Measurements from ENCODE around the gene BFSP1. TPM values are rescaled to one million over a fixed set of nuclear protein-coding genes. Genes with fewer than 3 reads are reported as not detected.

Gene BFSP1
- total and polyA plus RNA-seq, 2 donors (not counting 3 experiments of a cell fraction or from before 2014, with no cell fraction given), result 3.1 to 5.2 TPM

GRCh38 chr20:17497821-17498580 lies 33.2 kb downstream of the BFSP1 start:
- dilution Hi-C loops (cut with MboI; ENCODE audit: extremely low pct_ligation_motif_present, low sequenced_read_pairs) (no loop called here), intact Hi-C loops (cut with micrococcal nuclease) (no loop called here)
- Histone ChIP-seq H3K4me1 (ENCODE audit: control insufficient read depth, extremely low read depth, insufficient read depth, low read length) (no peaks in the 10 kb centered on the region), H3K36me3 (ENCODE audit: control insufficient read depth in 2 of 2, extremely low read depth in 1 of 2, insufficient read depth in 2 of 2, low read length in 2 of 2) (no peaks in the 10 kb centered on the region), H3K79me2 (ENCODE audit: control insufficient read depth, insufficient read depth, low read length) (no peaks in the 10 kb centered on the region), H3K27me3 (ENCODE audit: control insufficient read depth in 2 of 2, insufficient read depth in 2 of 2, low read length in 2 of 2) (no peaks in the 10 kb centered on the region), H3K4me3 (replicated peaks in 1 of 3; ENCODE audit: insufficient read depth in 1 of 3, low read depth in 1 of 3, low read length in 3 of 3) (no peak overlapping the region), H4K20me1 (replicated peaks; ENCODE audit: control insufficient read depth, extremely low read depth, insufficient read depth, low read length) (no peaks in the 10 kb centered on the region), H2AFZ (ENCODE audit: low read depth, low read length) (no peak overlapping the region), H3K9me3 (replicated peaks; ENCODE audit: control insufficient read depth, insufficient read depth, low read length) (no peaks in the 10 kb centered on the region), H3K27ac (ENCODE audit: insufficient read depth, low read depth, low read length) (no peak overlapping the region), H3K4me2 (ENCODE audit: insufficient read depth, low read length) (no peak overlapping the region), H3K9ac (replicated peaks; ENCODE audit: extremely low read depth, insufficient read depth, low read length) (no peak overlapping the region), H3K9me1 (replicated peaks; ENCODE audit: control insufficient read depth, extremely low read depth, insufficient read depth, low read length) (no peaks in the 10 kb centered on the region)
- FAIRE-seq, result no peak
- TF ChIP-seq JUN (IDR thresholded peaks at IDR 0.05; ENCODE audit: borderline replicate concordance, insufficient read depth, insufficient read length, low read depth) (no peak), EZH2 (IDR thresholded peaks at IDR 0.05; ENCODE audit: borderline replicate concordance, low read depth, low read length, severe bottlenecking) (no peak), MAX (IDR thresholded peaks at IDR 0.05; ENCODE audit: insufficient read depth, insufficient read length) (no peak), MYC (IDR thresholded peaks at IDR 0.05; ENCODE audit: low read depth, low read length) (no peak), POLR2AphosphoS5 (IDR thresholded peaks at IDR 0.05; ENCODE audit: insufficient read depth, low read depth, low read length) (no peak), GATA2 (IDR thresholded peaks at IDR 0.05; ENCODE audit: insufficient read depth, insufficient read length, low read depth, low read length) (no peak), POLR2A (IDR thresholded peaks at IDR 0.05; ENCODE audit: low read depth, low read length) (no peak), CTCF (IDR thresholded peaks at IDR 0.05; ENCODE audit: extremely low read depth in 1 of 2, insufficient read depth in 1 of 2, low read depth in 1 of 2, low read length in 2 of 2) (no peak), FOS (IDR thresholded peaks at IDR 0.05; ENCODE audit: borderline replicate concordance, insufficient read depth, low read length) (no peak)
- BruUV-seq (replicated peaks), result no TSS peak
- peak; percentile 16 for DNase-seq (ENCODE audit: low read depth, low spot score)
- CTCF ChIA-PET, result interaction anchor here (1.0 to 1.8 kb wide), 3 partner anchors 11 to 441 kb away, joined by 3 to 5 read pairs (median 5); no protein-coding TSS in a partner anchor
- POLR2A ChIA-PET, result no interaction called here

All from endothelial cell of umbilical vein (primary cell).